SK-N-SH treated with all-trans-retinoic acid at 6 μM for 48 hours (cell line): ENCODE results near the gene BCL2L13.

Experiments used
- ATAC-seq: fragments of 200-7000 bp; cut with Tn5 transposase; 3 replicates; pipeline ENCODE4 v1.9.1; 2020; ENCODE audit warnings: mild to moderate bottlenecking, moderate library complexity
- ARNTL ChIP-seq: fragments of 450-650 bp; formaldehyde crosslinking; IDR thresholded peaks from 2 replicates; pipeline ENCODE4 v1.5.0; 2020; ENCODE audit warnings: low read depth, mild to moderate bottlenecking, moderate library complexity, borderline replicate concordance
- BACH2 ChIP-seq: fragments of 250-450 bp; sonication (Bioruptor Pico); IDR thresholded peaks from 2 replicates; pipeline ENCODE4 v1.9.0; 2021; ENCODE audit warnings: mild to moderate bottlenecking, borderline replicate concordance
- CREB5 ChIP-seq: fragments of 250-450 bp; sonication (Bioruptor Pico); IDR thresholded peaks from 2 replicates; pipeline ENCODE4 v1.5.1; 2020; ENCODE audit warnings: low read depth, mild to moderate bottlenecking, moderate library complexity
- CSDC2 ChIP-seq: fragments of 250-450 bp; sonication (Bioruptor Pico); IDR thresholded peaks from 2 replicates; pipeline ENCODE4 v1.5.0; 2020; ENCODE audit warnings: mild to moderate bottlenecking, moderate library complexity
- ESRRG ChIP-seq: fragments of 250-450 bp; sonication (Bioruptor Pico); IDR thresholded peaks from 2 replicates; pipeline ENCODE4 v1.6.1; 2021; ENCODE audit warnings: mild to moderate bottlenecking
- GLIS3 ChIP-seq: fragments of 250-450 bp; sonication (Bioruptor Pico); IDR thresholded peaks from 2 replicates; pipeline ENCODE4 v1.5.0; 2020; ENCODE audit warnings: mild to moderate bottlenecking, moderate library complexity
- ISL1 ChIP-seq: fragments of 250-450 bp; sonication (Bioruptor Pico); IDR thresholded peaks from 2 replicates; pipeline ENCODE4 v2.1.2; 2022; ENCODE audit warnings: mild to moderate bottlenecking, moderate library complexity
- OSR1 ChIP-seq: fragments of 250-450 bp; sonication (Bioruptor Pico); IDR thresholded peaks from 2 replicates; pipeline ENCODE4 v1.8.0; 2022; ENCODE audit warnings: moderate library complexity, mild to moderate bottlenecking, inconsistent platforms
- PATZ1 ChIP-seq: fragments of 250-450 bp; sonication (Bioruptor Pico); IDR thresholded peaks from 2 replicates; pipeline ENCODE4 v1.8.0; 2020; ENCODE audit warnings: mild to moderate bottlenecking, moderate library complexity, borderline replicate concordance
- POU6F1 ChIP-seq: fragments of 250-450 bp; sonication (Bioruptor Pico); IDR thresholded peaks from 2 replicates; pipeline ENCODE4 v1.8.0; 2021; ENCODE audit warnings: low read depth, mild to moderate bottlenecking, moderate library complexity, borderline replicate concordance
- PPARA ChIP-seq: fragments of 250-450 bp; sonication (Bioruptor Pico); IDR thresholded peaks from 2 replicates; pipeline ENCODE4 v1.5.0; 2020; ENCODE audit warnings: mild to moderate bottlenecking, borderline replicate concordance
- SNAI2 ChIP-seq: fragments of 250-450 bp; sonication (Bioruptor Pico); IDR thresholded peaks from 2 replicates; pipeline ENCODE4 v1.5.0; 2020; ENCODE audit warnings: mild to moderate bottlenecking, moderate library complexity
- TCF4 ChIP-seq: fragments of 250-450 bp; sonication (Bioruptor Pico); IDR thresholded peaks from 2 replicates; pipeline ENCODE4 v1.8.0; 2021; ENCODE audit warnings: mild to moderate bottlenecking, moderate library complexity, borderline replicate concordance
- TOX ChIP-seq: fragments of 250-450 bp; sonication (Bioruptor Pico); IDR thresholded peaks from 2 replicates; pipeline ENCODE4 v1.8.0; 2021; ENCODE audit warnings: mild to moderate bottlenecking, moderate library complexity, borderline replicate concordance
- TSHZ2 ChIP-seq: fragments of 250-450 bp; sonication (Bioruptor Pico); IDR thresholded peaks from 2 replicates; pipeline ENCODE4 v1.5.0; 2020; ENCODE audit warnings: mild to moderate bottlenecking, moderate library complexity
- ZC3H10 ChIP-seq: fragments of 250-450 bp; sonication (Bioruptor Pico); IDR thresholded peaks from 2 replicates; pipeline ENCODE4 v1.5.1; 2021; ENCODE audit warnings: mild to moderate bottlenecking, moderate library complexity
- ZFP3 ChIP-seq: fragments of 250-450 bp; sonication (Bioruptor Pico); IDR thresholded peaks from 2 replicates; pipeline ENCODE4 v1.5.0; 2020; ENCODE audit warnings: mild to moderate bottlenecking, moderate library complexity
- ZFP30 ChIP-seq: fragments of 450-650 bp; formaldehyde crosslinking; IDR thresholded peaks from 2 replicates; pipeline ENCODE4 v1.5.0; 2022; ENCODE audit warnings: mild to moderate bottlenecking, moderate library complexity
- ZNF565 ChIP-seq: fragments of 450-650 bp; formaldehyde crosslinking; conservative IDR thresholded peaks from 2 replicates; pipeline ENCODE4 v1.5.0; 2020; ENCODE audit warnings: low read depth, mild to moderate bottlenecking, moderate library complexity
- ZNF70 ChIP-seq: fragments of 450-650 bp; formaldehyde crosslinking; IDR thresholded peaks from 2 replicates; pipeline ENCODE4 v1.5.0; 2020; ENCODE audit warnings: mild to moderate bottlenecking, moderate library complexity
- ZNF8 ChIP-seq: fragments of 450-650 bp; formaldehyde crosslinking; IDR thresholded peaks from 2 replicates; pipeline ENCODE4 v1.5.0; 2020; ENCODE audit warnings: mild to moderate bottlenecking, moderate library complexity

The BCL2L13 gene

GRCh38 chr22:17601031-17601430 lies 37.5 kb upstream of the BCL2L13 start:
- TF ChIP-seq TCF4 (CRISPR knock-in tag): no peak
- TF ChIP-seq, all 23 proteins: peak for 0

GRCh38 chr22:17603668-17604067 lies 34.9 kb upstream of the BCL2L13 start:
- no peak for TF ChIP-seq OSR1 (CRISPR knock-in tag)
- TF ChIP-seq ZNF8 (CRISPR knock-in tag): no peak
- no peak for TF ChIP-seq ISL1 (CRISPR knock-in tag)
- no peak for TF ChIP-seq CREB5 (CRISPR knock-in tag)
- no peak for ATAC-seq

More at GRCh38 chr22:17601031-17601430, 37.5 kb upstream of the BCL2L13 start:
- ATAC-seq: no peak

GRCh38 chr22:17606496-17606895 lies 32.1 kb upstream of the BCL2L13 start:
- ATAC-seq: no peak
- TF ChIP-seq OSR1 (CRISPR knock-in tag): no peak
- TF ChIP-seq ZC3H10 (CRISPR knock-in tag): no peak
- no peak for TF ChIP-seq TSHZ2 (CRISPR knock-in tag)
- TF ChIP-seq TOX (CRISPR knock-in tag): no peak
- no peak for TF ChIP-seq CREB5 (CRISPR knock-in tag)
- no peak for TF ChIP-seq CSDC2 (CRISPR knock-in tag)
- TF ChIP-seq SNAI2 (CRISPR knock-in tag): no peak
- no peak for TF ChIP-seq ISL1 (CRISPR knock-in tag)
- TF ChIP-seq PATZ1 (CRISPR knock-in tag): no peak
- TF ChIP-seq ZNF8 (CRISPR knock-in tag): no peak
- no peak for TF ChIP-seq POU6F1 (CRISPR knock-in tag)
- no peak for TF ChIP-seq ZNF565
- TF ChIP-seq GLIS3 (CRISPR knock-in tag): no peak
- no peak for TF ChIP-seq PPARA
- TF ChIP-seq ARNTL (CRISPR knock-in tag): no peak
- TF ChIP-seq TCF4 (CRISPR knock-in tag): no peak
- TF ChIP-seq ZNF70 (CRISPR knock-in tag): no peak
- TF ChIP-seq ZFP3 (CRISPR knock-in tag): no peak
- no peak for TF ChIP-seq ESRRG (CRISPR knock-in tag)

GRCh38 chr22:17607891-17608521 lies 30.6 kb upstream of the BCL2L13 start:
- ATAC-seq: no peak
- TF ChIP-seq OSR1 (CRISPR knock-in tag) (no peak), ZNF565 (no peak), PPARA (no peak), ZFP30 (no peak), POU6F1 (CRISPR knock-in tag) (no peak), ZFP3 (CRISPR knock-in tag) (no peak), BACH2 (CRISPR knock-in tag) (no peak), ISL1 (CRISPR knock-in tag) (no peak)
